ENCODE results near the gene ATRX.
"Not testable (repeated sequence)": the region's sequence is repeated elsewhere in the genome, so short reads cannot be mapped to it uniquely, and the experiment has no call there.

Gene ATRX

GRCh38 chrX:77785486-77786364 is at the start of gene ATRX:
Gene ATRX, minus strand, starts transcription at chrX:77786216. Its CDS starts 215 bp downstream, at chrX:77786001.
- Mint-ChIP-seq H3K27me3 (ENCODE audit: low read depth) (no peaks in the 10 kb centered on the region), H3K4me1 (ENCODE audit: low read depth) (peaks cover 28% of the 10 kb centered on the region), H3K9me3 (no peaks in the 10 kb centered on the region), H3K36me3 (ENCODE audit: low read depth) (peaks cover 5% of the 10 kb centered on the region), H3K27ac (peak within 1 kb of the TSS; percentile 100), H3K4me3 (peak within 1 kb of the TSS; percentile 100)

- H3K4me1 Mint-ChIP-seq (ENCODE audit: low read depth); H3K9me3 Mint-ChIP-seq; H3K4me3 Mint-ChIP-seq; H3K27ac Mint-ChIP-seq; H3K27me3 Mint-ChIP-seq (ENCODE audit: low read depth): not testable (repeated sequence)
- H3K36me3 Mint-ChIP-seq (ENCODE audit: low read depth) = peaks cover 11% of the 10 kb centered on the region
Measured at GRCh38 chrX:77831544-77831943, 45.5 kb upstream of the ATRX start.

GRCh38 chrX:77821989-77822388 is 36.0 kb upstream of the ATRX start:
- peaks cover 34% of the 10 kb centered on the region for H3K36me3 Mint-ChIP-seq (ENCODE audit: low read depth)
- H3K27ac Mint-ChIP-seq; H3K27me3 Mint-ChIP-seq (ENCODE audit: low read depth); H3K4me3 Mint-ChIP-seq; H3K4me1 Mint-ChIP-seq (ENCODE audit: low read depth): not testable (repeated sequence)
- H3K9me3 Mint-ChIP-seq = peaks cover 16% of the 10 kb centered on the region

GRCh38 chrX:77820091-77820727 is 34.2 kb upstream of the ATRX start:
- Mint-ChIP-seq H3K27ac (no peak overlapping the region), H3K27me3 (ENCODE audit: low read depth) (no peaks in the 10 kb centered on the region), H3K36me3 (ENCODE audit: low read depth) (peaks cover 26% of the 10 kb centered on the region), H3K4me1 (ENCODE audit: low read depth) (peaks cover 1% of the 10 kb centered on the region), H3K4me3 (no peak overlapping the region), H3K9me3 (peaks cover 14% of the 10 kb centered on the region)

GRCh38 chrX:77814210-77814609 is 28.2 kb upstream of the ATRX start:
- Mint-ChIP-seq H3K9me3 (peaks cover 3% of the 10 kb centered on the region), H3K36me3 (ENCODE audit: low read depth) (peaks cover 2% of the 10 kb centered on the region), H3K27ac (no peak overlapping the region), H3K4me3 (no peak overlapping the region), H3K27me3 (ENCODE audit: low read depth) (no peaks in the 10 kb centered on the region), H3K4me1 (ENCODE audit: low read depth) (peaks cover 1% of the 10 kb centered on the region)

GRCh38 chrX:77802201-77802600 is 16.2 kb upstream of the ATRX start:
- no peaks in the 10 kb centered on the region for H3K27me3 Mint-ChIP-seq (ENCODE audit: low read depth)
- H3K36me3 Mint-ChIP-seq (ENCODE audit: low read depth) = peaks cover 2% of the 10 kb centered on the region
- no peak overlapping the region for H3K4me3 Mint-ChIP-seq
- no peaks in the 10 kb centered on the region for H3K4me1 Mint-ChIP-seq (ENCODE audit: low read depth)
- no peak overlapping the region for H3K27ac Mint-ChIP-seq
- H3K9me3 Mint-ChIP-seq = peaks cover 5% of the 10 kb centered on the region

GRCh38 chrX:77795124-77795523 is 9.1 kb upstream of the ATRX start:
- H3K27me3 Mint-ChIP-seq (ENCODE audit: low read depth) = no peaks in the 10 kb centered on the region
- H3K4me1 Mint-ChIP-seq (ENCODE audit: low read depth) = no peaks in the 10 kb centered on the region
- H3K4me3 Mint-ChIP-seq = no peak overlapping the region
- H3K36me3 Mint-ChIP-seq (ENCODE audit: low read depth) = no peaks in the 10 kb centered on the region
- no peaks in the 10 kb centered on the region for H3K9me3 Mint-ChIP-seq
- no peak overlapping the region for H3K27ac Mint-ChIP-seq

GRCh38 chrX:77793946-77794345 is 7.9 kb upstream of the ATRX start:
- no peaks in the 10 kb centered on the region for H3K4me1 Mint-ChIP-seq (ENCODE audit: low read depth)
- no peaks in the 10 kb centered on the region for H3K27me3 Mint-ChIP-seq (ENCODE audit: low read depth)
- no peak overlapping the region for H3K4me3 Mint-ChIP-seq
- no peak overlapping the region for H3K27ac Mint-ChIP-seq
- no peaks in the 10 kb centered on the region for H3K36me3 Mint-ChIP-seq (ENCODE audit: low read depth)
- no peaks in the 10 kb centered on the region for H3K9me3 Mint-ChIP-seq

- no peaks in the 10 kb centered on the region for H3K9me3 Mint-ChIP-seq
- peaks cover 24% of the 10 kb centered on the region for H3K4me1 Mint-ChIP-seq (ENCODE audit: low read depth)
- no peaks in the 10 kb centered on the region for H3K27me3 Mint-ChIP-seq (ENCODE audit: low read depth)
- peaks cover 5% of the 10 kb centered on the region for H3K36me3 Mint-ChIP-seq (ENCODE audit: low read depth)
- peak overlapping the region; percentile 85 for H3K27ac Mint-ChIP-seq
- H3K4me3 Mint-ChIP-seq = peak overlapping the region; percentile 74
Measured at GRCh38 chrX:77788050-77788449, 2.0 kb upstream of the ATRX start.

GRCh38 chrX:77786365-77786680 is 307 bp upstream of the ATRX start:
- H3K27ac Mint-ChIP-seq = peak overlapping the region; percentile 100
- H3K36me3 Mint-ChIP-seq (ENCODE audit: low read depth) = peaks cover 5% of the 10 kb centered on the region
- no peaks in the 10 kb centered on the region for H3K27me3 Mint-ChIP-seq (ENCODE audit: low read depth)
- H3K4me3 Mint-ChIP-seq = peak overlapping the region; percentile 100
- H3K9me3 Mint-ChIP-seq = no peaks in the 10 kb centered on the region
- H3K4me1 Mint-ChIP-seq (ENCODE audit: low read depth) = peaks cover 27% of the 10 kb centered on the region

- H3K27ac Mint-ChIP-seq = no peak overlapping the region
- no peaks in the 10 kb centered on the region for H3K9me3 Mint-ChIP-seq
- H3K36me3 Mint-ChIP-seq (ENCODE audit: low read depth) = peaks cover 6% of the 10 kb centered on the region
- peaks cover 25% of the 10 kb centered on the region for H3K4me1 Mint-ChIP-seq (ENCODE audit: low read depth)
- H3K4me3 Mint-ChIP-seq = no peak overlapping the region
- no peaks in the 10 kb centered on the region for H3K27me3 Mint-ChIP-seq (ENCODE audit: low read depth)
Measured at GRCh38 chrX:77779695-77780094, 6.3 kb downstream of the ATRX start.

GRCh38 chrX:77776659-77777058 is 9.4 kb downstream of the ATRX start:
- Mint-ChIP-seq H3K27ac (no peak overlapping the region), H3K4me1 (ENCODE audit: low read depth) (peaks cover 14% of the 10 kb centered on the region), H3K4me3 (no peak overlapping the region), H3K36me3 (ENCODE audit: low read depth) (peaks cover 11% of the 10 kb centered on the region), H3K9me3 (no peaks in the 10 kb centered on the region), H3K27me3 (ENCODE audit: low read depth) (no peaks in the 10 kb centered on the region)

GRCh38 chrX:77771601-77772000 is 14.4 kb downstream of the ATRX start:
- Mint-ChIP-seq H3K4me3 (no peak overlapping the region), H3K27ac (no peak overlapping the region)

GRCh38 chrX:77768787-77769186 is 17.2 kb downstream of the ATRX start:
- H3K9me3 Mint-ChIP-seq = no peaks in the 10 kb centered on the region
- H3K4me3 Mint-ChIP-seq = peak overlapping the region; percentile 41
- peak overlapping the region; percentile 37 for H3K27ac Mint-ChIP-seq
- peaks cover 9% of the 10 kb centered on the region for H3K36me3 Mint-ChIP-seq (ENCODE audit: low read depth)
- peaks cover 9% of the 10 kb centered on the region for H3K4me1 Mint-ChIP-seq (ENCODE audit: low read depth)
- no peaks in the 10 kb centered on the region for H3K27me3 Mint-ChIP-seq (ENCODE audit: low read depth)

More at GRCh38 chrX:77771601-77772000, 14.4 kb downstream of the ATRX start:
- peaks cover 9% of the 10 kb centered on the region for H3K4me1 Mint-ChIP-seq (ENCODE audit: low read depth)
- peaks cover 13% of the 10 kb centered on the region for H3K36me3 Mint-ChIP-seq (ENCODE audit: low read depth)
- H3K27me3 Mint-ChIP-seq (ENCODE audit: low read depth) = no peaks in the 10 kb centered on the region
- H3K9me3 Mint-ChIP-seq = no peaks in the 10 kb centered on the region

- not testable (repeated sequence) for H3K4me3 Mint-ChIP-seq; H3K27ac Mint-ChIP-seq; H3K27me3 Mint-ChIP-seq (ENCODE audit: low read depth); H3K9me3 Mint-ChIP-seq; H3K4me1 Mint-ChIP-seq (ENCODE audit: low read depth); H3K36me3 Mint-ChIP-seq (ENCODE audit: low read depth)
Measured at GRCh38 chrX:77766212-77766611, 19.8 kb downstream of the ATRX start.

Data from T-helper 1 cell treated with Interleukin-12 subunit alpha and Interleukin-12 subunit beta and Interleukin-4 antibody, amounts not matched to agents 30 μg/mL and 1 μg/mL, for 36 hours (primary cell).